D721Med (cell line): ENCODE results near the gene CHTOP.

Source experiments
- DNase-seq: peaks from one replicate; pipeline ENCODE4 v3.0.0; 2011; ENCODE audit warnings: low spot score; ENCODE audit not compliant: insufficient read length
- FAIRE-seq: peaks from 2 replicates; lab custom pipeline; 2011; peaks lifted over from hg19 to GRCh38; lab: Jason Lieb, UNC
- CTCF ChIP-seq: IDR thresholded peaks from 2 replicates; pipeline ENCODE4 v1.5.1; 2012; ENCODE audit warnings: mild to moderate bottlenecking, control low read depth; ENCODE audit not compliant: insufficient read depth; ENCODE audit errors: missing control alignments

Gene CHTOP

DNA sequence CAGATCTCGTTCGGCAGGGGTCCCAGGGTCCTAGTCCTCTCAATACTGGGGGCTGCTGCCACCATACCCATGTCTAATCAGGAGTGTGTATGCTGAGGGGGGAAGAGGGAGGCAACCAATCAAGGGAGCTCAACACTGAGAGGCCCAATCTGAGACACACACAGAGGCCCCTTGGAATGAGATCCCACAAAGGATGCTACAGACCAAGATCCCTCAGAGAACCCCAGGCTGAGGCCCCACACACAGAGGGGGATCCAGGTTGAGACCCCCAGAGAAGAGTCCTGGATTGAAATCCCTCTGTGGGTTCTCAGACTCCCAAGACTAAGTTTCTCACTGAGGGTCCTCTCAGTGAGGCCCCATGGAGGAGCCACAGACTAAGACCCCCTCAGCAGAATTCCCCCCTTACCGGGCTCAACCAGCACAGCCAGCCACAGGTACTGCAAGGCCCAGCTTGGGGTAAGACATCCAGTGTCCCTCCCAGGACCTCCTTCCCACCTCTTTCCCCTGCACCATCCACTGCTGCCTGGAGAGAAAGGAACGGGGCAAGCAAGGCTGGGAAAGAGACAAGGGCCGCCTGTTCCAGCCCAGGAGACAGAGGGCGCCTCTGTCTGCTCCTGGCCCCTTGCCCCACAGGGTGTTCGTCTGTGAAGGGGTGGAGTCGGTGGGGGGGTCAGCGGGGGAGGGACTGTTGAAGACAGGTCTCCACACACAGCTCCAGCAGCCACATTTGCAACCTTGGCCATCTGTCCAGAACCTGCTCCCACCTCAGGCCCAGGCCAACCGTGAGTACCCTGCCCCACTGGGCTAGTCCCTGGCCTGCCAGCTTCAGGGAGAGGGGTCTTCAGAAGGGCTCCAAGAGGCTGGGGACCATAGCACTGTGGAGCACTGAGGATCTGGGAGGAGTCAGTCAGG is 5.9 kb upstream of the CHTOP start, which contains the start of gene S100A1:
Gene S100A1, plus strand, starts transcription at position 720 of the 912 bp plus-strand sequence. CDS start 2,088 bp downstream, outside the sequence.
- DNase-seq (no peak), FAIRE-seq (no peak)

GRCh38 chr1:153628638-153629342 is 5.1 kb upstream of the CHTOP start:
- DNase-seq = no peak
- no peak for FAIRE-seq
- no peak for TF ChIP-seq CTCF

More for the DNA sequence above, 5.9 kb upstream of the CHTOP start, which contains the start of gene S100A1:
- no peak for TF ChIP-seq CTCF

- TF ChIP-seq CTCF = no peak
- no peak for FAIRE-seq
- no peak for DNase-seq
Measured at GRCh38 chr1:153629343-153629665, 4.6 kb upstream of the CHTOP start.

- DNase-seq (no peak), FAIRE-seq (no peak)
- TF ChIP-seq CTCF = no peak
Measured at GRCh38 chr1:153629971-153630370, 3.9 kb upstream of the CHTOP start.

DNA sequence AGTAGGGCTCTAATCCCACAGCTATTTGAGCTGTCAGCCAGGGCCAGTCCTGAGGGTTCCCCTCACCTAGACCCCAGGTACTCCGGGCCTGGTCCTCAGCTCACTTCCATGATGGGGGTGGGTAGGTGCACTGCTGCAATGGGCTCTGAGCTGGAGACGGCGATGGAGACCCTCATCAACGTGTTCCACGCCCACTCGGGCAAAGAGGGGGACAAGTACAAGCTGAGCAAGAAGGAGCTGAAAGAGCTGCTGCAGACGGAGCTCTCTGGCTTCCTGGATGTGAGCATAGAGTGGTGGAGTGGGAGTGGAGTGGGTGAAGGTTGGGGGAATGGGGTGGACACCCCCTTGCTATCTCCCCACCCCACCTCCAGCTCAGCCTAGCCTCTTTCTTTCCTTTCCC is 3.5 kb upstream of the CHTOP start:
- no peak for DNase-seq
- TF ChIP-seq CTCF = no peak
- no peak for FAIRE-seq

DNA sequence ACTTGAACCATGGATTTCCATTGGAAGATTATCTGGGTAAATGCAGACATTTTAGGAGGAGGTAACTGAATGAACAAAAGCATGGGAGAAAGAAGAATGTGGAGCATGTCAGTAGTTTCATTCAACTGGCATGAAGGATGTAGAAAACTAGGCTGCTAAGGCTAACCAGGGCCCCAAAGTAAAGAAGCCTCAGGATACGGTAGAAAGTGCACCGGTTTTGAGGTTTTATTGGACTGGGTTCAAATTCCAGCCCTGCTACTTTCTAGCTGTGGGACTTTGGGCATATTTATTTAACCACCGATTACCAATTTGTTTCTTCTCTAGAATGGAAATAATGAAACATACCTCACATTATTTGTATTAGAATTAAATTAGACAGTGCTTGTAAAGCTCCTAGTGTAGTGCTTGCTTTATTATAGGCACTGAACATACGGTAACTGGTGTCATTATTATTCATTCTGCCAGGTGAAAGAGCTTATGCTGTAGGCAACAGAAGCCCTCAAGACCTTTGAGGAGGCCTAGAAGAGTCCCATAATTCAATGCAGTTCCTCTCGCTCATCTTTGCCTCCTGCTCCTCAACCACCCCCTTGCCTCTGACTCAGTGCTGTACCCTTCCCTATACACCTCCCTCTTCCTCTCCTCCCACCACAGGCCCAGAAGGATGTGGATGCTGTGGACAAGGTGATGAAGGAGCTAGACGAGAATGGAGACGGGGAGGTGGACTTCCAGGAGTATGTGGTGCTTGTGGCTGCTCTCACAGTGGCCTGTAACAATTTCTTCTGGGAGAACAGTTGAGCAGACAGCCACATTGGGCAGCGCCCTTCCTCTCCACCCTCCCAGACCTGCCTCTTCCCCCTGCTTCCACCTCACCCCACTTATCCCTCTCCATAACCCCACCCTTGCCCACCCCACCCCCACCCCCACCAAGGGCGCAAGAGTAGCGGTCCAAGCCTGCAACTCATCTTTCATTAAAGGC is 2.5 kb upstream of the CHTOP start:
- no peak for DNase-seq
- TF ChIP-seq CTCF = no peak
- FAIRE-seq = no peak
